SIG-M5 (cell line): ENCODE data around the gene SNX4.
"Not testable (repeated sequence)": the region's sequence is repeated elsewhere in the genome, so short reads cannot be mapped to it uniquely, and the experiment has no call there.

Experiments used
- DNase-seq: peaks from one replicate; lab custom pipeline; 2025; lab: John Stamatoyannopoulos, UW

SNX4 gene

GRCh38 chr3:125462722-125463299 is 57.2 kb downstream of the SNX4 start:
- no peak for DNase-seq

- no peak for DNase-seq
These were observed 58.1 kb downstream of the SNX4 start for GRCh38 chr3:125461896-125462295.

- no peak for DNase-seq
These were observed 59.8 kb downstream of the SNX4 start for GRCh38 chr3:125460233-125460632.

GRCh38 chr3:125443923-125444322 is 76.1 kb downstream of the SNX4 start:
- DNase-seq = no peak

GRCh38 chr3:125442506-125442905 is 77.5 kb downstream of the SNX4 start:
- no peak for DNase-seq

GRCh38 chr3:125440970-125441369 is 79.0 kb downstream of the SNX4 start:
- no peak for DNase-seq

- no peak for DNase-seq
These were observed 79.4 kb downstream of the SNX4 start for GRCh38 chr3:125440559-125440955.

GRCh38 chr3:125437631-125438435 is 82.2 kb downstream of the SNX4 start:
- no peak for DNase-seq

- no peak for DNase-seq
These were observed 83.1 kb downstream of the SNX4 start for GRCh38 chr3:125436921-125437320.

- DNase-seq = no peak
These were observed 84.8 kb downstream of the SNX4 start for GRCh38 chr3:125435231-125435630.

GRCh38 chr3:125434582-125435011 is 85.4 kb downstream of the SNX4 start:
- no peak for DNase-seq

- DNase-seq = no peak
These were observed 86.4 kb downstream of the SNX4 start for GRCh38 chr3:125433611-125434041.

- DNase-seq = no peak
These were observed 86.9 kb downstream of the SNX4 start for GRCh38 chr3:125433091-125433534.

- no peak for DNase-seq
These were observed 87.9 kb downstream of the SNX4 start for GRCh38 chr3:125431912-125432790.

GRCh38 chr3:125431391-125431790 is 88.6 kb downstream of the SNX4 start:
- DNase-seq = no peak

- no peak for DNase-seq
These were observed 91.7 kb downstream of the SNX4 start for GRCh38 chr3:125428216-125428830.

- no peak for DNase-seq
These were observed 101.7 kb downstream of the SNX4 start for GRCh38 chr3:125418306-125418705.

- DNase-seq = no peak
These were observed 103.8 kb downstream of the SNX4 start for GRCh38 chr3:125416235-125416634.

GRCh38 chr3:125414669-125415068 is 105.3 kb downstream of the SNX4 start:
- no peak for DNase-seq

GRCh38 chr3:125410922-125411321 is 109.1 kb downstream of the SNX4 start:
- DNase-seq = no peak

- no peak for DNase-seq
These were observed 113.9 kb downstream of the SNX4 start for GRCh38 chr3:125406070-125406469.

- DNase-seq = not testable (repeated sequence)
These were observed 114.5 kb downstream of the SNX4 start for GRCh38 chr3:125405515-125405914.
